Testis (tissue), 2 donors: ENCODE results near the gene LCLAT1.

ENCODE experiments used
- POLR2A ChIP-seq: fragments of 450-650 bp; IDR thresholded peaks from one replicate; pipeline ENCODE4 v1.6.1; 2017; ENCODE audit warnings: antibody characterized with exemption, mild to moderate bottlenecking, moderate library complexity
- TF ChIP-seq, protein P1 (sequence below), 3 experiments: fragments of 450-650 bp in 2 of 3; fragments of 200-600 bp in 1 of 3; sonication (generic) in 1 of 3; IDR thresholded peaks; one replicate each; pipeline ENCODE4 v1.5.1; 2016 to 2019; ENCODE audit warnings: antibody characterized with exemption in 3 of 3, mild to moderate bottlenecking in 2 of 3, moderate library complexity in 1 of 3

GRCh38 chr2:30601375-30601774, 154.3 kb downstream of the LCLAT1 start:
- TF ChIP-seq, protein P1, sequence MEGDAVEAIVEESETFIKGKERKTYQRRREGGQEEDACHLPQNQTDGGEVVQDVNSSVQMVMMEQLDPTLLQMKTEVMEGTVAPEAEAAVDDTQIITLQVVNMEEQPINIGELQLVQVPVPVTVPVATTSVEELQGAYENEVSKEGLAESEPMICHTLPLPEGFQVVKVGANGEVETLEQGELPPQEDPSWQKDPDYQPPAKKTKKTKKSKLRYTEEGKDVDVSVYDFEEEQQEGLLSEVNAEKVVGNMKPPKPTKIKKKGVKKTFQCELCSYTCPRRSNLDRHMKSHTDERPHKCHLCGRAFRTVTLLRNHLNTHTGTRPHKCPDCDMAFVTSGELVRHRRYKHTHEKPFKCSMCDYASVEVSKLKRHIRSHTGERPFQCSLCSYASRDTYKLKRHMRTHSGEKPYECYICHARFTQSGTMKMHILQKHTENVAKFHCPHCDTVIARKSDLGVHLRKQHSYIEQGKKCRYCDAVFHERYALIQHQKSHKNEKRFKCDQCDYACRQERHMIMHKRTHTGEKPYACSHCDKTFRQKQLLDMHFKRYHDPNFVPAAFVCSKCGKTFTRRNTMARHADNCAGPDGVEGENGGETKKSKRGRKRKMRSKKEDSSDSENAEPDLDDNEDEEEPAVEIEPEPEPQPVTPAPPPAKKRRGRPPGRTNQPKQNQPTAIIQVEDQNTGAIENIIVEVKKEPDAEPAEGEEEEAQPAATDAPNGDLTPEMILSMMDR (IDR thresholded peaks at IDR 0.05), result no peak
- no peak for TF ChIP-seq POLR2A
